HG03439 (cell line): ENCODE data around the gene MPRIP.

Source experiments
- ATAC-seq: cut with Tn5 transposase; IDR thresholded peaks from one replicate; pipeline ENCODE4 v1.9.1; 2021; ENCODE audit warnings: mild to moderate bottlenecking, moderate library complexity; ENCODE audit not compliant: unreplicated experiment

Gene MPRIP

DNA sequence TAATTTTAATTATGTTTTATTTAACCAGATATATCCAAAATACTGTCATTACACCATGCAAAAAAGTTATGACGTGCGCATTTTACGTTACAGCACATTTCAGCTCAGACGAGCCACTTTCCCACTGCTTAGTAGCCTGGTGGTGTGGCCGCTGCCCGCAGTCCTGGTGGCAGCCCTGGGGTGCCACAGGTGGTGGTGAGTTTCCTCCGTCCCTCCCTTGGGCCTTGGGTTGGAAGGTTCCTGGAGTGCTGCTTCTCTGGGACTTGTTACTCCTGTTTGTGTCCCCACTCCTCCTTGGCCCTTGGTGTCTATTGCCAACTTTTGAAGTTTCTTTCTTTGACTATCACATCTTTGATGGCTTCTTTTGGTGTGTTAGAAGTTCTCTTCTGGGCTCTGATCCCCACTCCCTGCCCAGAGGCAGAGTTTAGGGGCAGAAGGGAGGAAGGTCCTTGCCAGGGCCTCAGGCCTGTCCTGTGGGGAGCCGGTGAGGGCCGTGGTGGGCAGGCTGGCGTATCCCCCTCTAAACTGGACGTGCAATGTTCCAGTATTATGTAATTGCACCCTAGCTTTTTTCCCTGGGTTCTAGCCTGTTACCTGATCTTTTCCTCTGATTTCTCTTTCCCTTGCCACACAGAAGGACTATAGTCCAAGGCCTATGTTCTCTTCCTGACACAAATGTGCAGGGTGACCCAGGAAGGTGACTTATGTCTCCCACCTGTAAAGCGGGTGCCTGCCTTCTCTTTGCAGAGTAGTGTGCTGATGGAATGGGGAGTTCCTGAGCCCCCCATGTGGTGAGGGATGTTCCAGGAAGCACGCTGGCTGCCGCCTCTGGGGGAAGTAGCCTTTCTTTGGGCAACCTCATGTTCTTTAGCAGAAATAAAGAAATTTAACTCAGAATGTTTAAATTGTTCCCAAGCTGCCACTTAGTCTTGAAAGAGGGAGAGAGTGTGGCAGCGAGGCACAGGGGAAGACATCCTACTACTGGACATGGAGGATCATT is 8.4 kb downstream of the MPRIP start:
- ATAC-seq = no peak

DNA sequence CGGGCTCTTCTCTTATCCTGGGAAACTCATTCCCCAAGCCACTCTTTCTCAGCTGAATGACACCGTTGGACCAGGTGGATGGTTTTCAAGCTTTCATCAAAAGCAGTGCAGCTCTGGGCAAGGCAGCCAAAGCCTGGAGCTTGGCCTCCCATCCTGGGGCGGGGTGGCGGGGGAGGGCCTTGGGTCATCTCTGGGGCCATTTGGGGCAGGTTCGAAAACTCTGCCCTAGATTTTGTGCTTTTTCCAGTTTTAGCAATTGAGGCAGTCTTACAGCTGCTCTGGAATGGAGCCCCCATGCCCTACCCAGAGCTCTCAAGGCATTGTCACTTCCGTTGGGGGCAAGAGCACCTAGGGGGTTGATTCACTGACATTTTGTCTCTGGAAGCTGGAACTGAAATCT is 9.1 kb downstream of the MPRIP start:
- no peak for ATAC-seq

DNA sequence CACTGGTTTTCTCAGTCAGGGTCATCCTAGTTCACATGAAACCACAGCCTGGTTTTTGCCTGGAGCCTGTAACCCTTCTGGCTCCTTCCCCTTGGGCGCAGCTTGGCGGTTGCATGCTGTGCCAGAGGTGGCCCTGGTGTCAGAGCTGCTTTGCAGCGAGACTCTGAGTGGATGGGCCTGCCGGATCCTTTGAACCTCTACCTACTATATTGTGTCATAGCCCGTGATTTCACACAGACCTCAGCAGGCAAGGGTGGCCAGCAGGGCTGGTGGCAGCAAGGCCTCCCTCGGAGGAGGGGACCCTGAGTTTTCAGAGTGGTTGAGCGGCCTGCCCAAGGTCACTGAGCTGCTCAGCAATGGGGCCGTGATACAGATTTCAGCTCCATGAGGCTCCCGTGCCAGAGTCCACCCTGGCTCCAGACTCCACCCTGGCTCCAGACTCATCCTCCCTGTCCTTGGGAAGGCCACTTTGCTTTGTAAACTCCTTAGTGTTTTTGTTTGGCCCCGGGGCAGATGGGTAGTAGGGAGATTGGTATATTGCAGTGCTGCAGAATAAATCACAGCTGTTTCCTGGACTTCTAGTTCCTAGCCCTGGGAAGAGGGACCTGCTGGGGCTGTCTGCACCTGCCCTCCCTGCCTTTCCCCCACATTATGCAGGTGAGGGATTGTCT is 9.7 kb downstream of the MPRIP start:
- ATAC-seq = no peak

DNA sequence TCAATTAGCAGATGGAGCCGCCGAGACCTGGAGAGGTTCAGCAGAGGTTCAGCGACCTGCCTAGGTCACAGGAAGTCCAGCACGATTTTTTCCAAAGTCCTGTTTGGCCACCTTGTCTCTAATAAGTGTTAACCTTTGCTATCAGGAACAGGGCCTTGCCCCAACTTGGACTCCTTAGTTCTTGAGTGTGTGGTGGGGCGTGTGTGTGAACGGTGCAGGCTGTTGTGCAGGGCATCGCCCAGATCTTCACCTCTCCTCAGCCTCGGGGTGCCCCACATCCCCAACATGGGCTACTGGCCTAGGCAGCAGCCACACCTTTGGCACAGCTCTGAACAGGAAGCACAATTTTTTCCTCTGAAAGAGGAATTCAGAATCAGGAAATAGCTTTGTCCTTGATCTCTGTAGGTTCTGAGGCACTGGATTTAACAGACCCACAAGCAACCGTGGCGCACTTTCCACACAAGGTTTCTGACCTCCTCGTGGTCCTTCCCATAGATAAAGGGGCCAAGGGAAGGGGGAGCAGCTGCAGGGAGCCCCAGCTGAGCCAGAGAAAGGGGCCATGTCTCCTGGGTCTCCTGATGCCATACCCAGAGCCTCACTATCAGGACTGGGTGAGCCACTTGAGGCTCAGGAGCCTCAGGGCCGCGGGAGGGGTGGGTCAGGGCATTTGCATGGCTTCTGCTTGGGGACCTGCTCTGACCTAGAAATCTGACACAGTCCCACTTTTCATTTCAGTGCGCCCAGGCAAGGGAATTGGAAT is 10.4 kb downstream of the MPRIP start:
- ATAC-seq = no peak

DNA sequence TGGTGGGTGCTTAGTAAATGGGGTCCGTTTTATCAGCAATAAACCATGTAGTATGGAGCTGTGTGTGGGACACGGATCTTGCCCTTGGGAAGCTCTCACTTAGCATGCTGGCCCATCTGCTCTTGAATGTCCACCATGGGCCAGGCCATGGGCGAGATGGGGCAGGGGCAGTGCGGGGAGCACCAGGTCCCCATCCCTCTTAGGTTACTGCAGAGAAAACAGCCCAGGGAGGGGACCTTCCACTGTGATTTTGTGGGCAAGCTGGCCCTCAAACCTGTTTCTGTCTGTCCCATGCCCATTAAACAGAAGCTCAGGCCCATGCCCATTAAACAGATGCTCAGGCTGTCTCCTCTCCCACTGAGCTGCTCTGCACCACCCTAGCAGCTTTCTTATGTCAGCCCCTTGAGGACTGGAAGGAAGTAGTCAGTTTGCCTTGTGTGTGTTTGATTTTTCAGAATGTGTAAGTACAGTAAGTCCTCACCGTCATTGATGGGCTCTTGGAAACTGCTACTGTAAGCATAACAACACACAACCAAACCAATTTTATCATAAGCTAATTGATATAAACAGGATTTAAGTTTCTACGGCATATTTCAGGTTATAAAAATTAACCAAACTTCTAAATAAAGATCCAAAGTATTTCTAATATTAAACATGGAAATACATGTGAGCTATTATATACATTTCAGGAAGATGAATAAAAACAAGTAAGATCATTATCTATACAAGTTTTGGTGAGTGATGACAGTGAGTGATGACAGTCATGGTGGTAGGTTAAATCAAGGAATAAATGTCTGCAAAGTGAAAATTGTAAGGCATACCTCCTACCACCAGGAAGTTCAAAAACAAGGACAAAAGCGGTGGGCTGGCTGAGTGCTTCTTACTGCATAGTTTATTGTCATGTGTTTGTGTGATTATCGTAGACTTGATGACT is 11.5 kb downstream of the MPRIP start:
- ATAC-seq = no peak

DNA sequence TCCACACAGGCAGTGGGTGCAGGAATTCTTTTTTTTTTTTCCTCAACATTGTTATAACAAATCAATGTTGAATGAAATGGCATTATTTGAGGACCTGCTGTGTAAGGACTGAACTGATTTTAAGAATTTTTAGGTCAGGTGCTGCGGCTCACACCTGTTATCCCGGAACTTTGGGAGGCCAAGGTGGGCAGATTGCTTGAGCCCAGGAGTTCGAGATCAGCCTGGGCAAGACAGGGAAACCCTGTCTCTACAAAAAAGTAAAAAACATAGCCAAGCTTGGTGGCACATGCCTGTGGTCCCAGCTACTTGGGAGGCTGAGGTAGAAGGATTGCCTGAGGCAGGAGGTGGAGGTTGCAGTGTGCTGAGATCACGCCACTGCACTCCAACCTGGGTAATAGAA is 12.4 kb downstream of the MPRIP start:
- ATAC-seq = no peak

DNA sequence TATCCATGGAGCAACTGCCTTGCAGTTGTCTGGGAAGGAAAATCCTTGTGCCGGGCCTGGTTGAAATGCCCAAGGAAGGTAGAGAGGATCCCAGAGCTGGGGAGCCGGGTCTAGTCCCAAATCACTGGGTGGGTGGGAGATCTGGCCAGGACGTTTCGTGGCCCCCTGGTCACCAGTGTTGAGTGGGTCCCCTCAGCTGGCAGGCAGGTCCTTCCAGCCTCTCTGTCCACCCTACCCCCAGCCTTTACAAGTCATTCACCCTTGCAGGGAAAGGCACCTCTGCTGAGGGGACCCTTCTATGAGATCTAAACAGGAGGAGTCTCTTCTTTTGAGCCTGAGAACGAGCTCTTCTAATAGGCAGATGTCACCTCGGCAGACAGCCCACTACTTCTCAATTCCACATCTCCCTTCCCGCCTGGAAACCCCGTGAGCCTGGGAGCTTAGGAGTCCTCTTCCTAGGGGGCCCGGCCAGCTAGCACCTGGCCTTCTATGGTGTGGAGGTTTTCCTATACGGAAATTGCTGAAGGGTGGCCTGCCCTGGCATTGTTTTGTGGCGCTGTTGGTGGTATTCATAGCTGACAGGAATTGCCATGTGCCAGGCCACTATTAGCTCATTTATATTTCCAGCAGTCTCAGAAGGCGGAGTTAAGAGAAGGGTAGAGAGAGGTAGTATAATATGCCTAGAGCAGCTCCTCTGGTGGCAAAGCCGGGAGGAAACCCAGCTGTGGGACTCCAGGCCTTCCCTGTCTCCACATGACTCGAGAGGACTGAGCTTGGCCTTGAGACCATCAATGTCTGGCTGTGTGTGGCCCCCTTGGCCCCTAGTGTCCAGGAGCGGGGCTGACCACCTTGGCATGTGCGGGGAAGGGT is 13.3 kb downstream of the MPRIP start:
- no peak for ATAC-seq

DNA sequence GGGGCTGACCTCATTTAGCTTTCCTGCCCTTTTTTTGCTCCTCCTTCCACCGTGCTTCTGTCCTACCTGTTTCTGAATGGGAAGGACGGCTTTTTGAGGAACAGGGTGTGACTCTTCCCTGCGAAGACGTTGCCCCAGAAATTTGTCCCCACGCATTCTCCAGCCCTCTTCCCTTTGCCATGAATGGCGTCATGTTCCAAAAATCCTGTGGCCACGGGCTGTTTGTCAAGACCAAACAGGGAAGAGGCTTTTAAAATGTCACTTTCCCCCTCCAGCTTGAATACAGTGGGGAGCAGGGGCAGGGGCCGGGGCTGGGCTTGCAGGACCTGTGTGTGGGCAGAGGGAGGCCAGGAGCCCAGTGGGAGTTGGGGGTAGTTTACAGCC is 13.9 kb downstream of the MPRIP start:
- no peak for ATAC-seq

DNA sequence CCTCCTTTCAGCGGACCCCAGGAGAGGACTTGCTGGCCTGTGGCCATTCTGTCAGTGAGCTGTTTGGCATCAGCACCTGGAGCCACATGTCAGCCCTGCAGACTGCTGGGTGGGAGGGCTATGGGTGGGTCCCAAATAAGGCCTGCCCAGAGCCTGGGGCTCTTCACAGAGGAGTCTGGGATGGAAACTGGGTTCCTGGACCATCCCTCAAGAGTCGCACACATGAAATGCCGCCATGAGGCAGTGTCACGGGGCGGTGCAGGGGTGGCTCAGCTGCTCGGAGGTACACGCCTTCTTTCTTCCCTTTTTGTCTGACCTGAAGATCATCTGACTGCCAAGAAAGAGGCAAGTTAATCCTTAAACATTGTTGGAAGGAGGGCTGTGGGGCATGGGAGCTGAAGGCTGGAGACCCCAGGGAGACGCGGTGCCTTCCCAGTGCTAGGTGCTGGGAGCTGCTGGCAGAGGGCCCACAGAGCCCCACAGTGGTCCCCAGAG is 14.8 kb downstream of the MPRIP start:
- ATAC-seq = no peak

DNA sequence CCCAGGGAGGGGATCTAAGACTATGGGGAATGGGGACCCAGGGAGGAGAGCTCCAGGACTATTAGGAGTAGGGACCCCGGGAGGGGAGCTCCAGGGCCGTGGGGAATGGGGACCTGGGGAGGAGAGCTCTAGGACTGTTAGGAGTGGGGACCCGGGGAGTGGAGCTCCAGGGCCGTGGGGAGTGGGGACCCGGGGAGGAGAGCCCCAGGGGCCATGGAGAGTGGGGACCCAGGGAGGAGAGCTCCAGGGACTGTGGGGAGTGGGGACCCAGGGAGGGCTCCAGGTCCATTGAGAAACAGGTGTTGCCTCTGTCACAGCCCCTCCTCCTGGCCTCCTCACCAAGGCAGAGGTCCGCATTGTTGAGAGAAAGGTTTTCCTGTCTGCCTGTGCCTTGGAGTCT is 16.0 kb downstream of the MPRIP start:
- no peak for ATAC-seq

DNA sequence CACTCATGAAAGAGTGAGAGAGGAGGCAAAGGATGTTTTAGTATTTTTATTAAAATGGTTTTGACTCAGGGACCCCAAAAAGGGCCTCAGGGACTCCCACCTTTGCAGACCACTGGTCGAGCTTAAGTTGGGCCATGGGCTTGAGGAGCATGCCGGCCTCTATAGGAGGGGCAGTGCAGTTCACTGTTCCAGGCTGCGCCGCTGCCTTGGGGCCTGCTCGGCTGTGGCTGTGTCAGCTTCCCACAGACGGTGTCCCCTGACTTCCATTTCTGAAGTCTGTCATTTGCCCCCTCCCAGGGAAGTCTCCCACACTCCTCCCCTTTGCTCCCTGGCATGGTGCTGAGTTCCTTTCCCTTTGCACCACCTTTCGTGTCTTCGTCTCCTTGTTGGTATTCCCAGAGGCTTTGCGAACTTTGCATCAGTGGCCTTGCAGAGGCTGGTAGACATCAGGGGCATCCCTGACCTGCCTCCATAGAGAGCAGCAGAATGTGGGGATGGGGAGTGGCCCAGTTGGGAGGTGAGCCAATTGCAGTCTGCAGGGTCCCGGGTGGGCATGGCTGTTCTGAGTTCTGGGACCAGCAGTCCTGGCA is 17.1 kb downstream of the MPRIP start:
- no peak for ATAC-seq

DNA sequence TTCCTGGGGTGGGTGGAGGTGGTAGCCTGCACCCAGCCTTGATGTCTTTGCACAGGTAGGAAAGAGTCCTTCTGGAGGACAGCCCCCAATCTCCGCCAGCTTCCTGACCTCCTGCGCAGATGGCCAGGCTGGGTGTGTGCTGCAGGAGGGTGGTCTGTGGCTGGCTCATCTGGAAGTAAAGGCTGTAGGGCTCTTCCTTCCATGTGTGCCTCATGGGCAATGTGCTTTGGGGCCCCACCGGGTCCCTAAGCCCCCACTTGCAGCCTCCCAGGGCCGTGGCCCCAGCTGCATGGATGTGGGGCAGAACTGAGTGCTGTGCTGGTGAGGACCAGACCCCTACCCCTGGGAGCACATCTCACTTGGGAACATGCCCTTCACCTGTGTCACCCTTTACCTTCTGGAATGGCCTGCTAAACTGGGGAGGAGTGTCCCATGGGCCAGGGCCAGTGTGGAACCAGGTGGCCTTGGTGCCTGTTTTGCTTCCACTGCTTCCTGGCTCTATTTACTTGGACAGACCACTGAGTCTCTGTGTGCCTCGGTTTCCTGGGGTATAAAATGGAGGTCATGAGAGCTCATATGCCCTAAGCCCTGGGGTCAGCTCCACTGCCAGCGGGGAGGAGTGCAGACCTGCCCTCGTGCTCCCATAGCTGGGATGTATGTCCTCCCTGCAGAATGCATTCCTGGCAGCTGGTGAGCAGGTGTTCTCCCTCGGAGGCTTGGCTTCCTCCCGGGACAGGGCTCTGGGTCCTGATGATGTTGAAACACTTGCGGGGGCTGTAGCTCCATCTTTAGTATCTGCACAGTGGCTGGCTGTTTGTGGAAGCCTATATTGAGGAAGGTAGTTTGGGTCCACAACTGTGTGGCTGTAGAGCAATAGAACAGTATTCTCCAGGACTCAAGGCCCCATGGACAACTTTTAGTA is 18.0 kb downstream of the MPRIP start:
- no peak for ATAC-seq

DNA sequence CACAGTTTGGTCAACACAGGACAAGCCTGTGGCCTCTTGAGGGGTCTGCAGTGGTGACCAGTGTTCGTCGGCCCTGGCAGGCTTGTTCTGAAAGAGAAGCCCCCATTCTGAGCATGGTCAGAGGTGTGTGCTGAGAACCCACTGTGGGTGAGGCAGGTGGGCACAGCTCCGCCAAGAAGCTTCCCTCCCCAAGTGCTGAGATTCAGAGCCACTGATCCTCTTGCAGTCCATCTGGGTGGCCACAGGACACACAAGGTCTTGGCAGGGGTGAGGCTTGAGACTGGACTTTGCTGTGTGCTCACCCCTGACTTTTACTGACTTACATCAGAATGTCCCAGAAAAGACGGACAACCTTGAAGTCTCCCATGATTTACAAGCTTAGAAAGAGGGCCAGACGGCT is 18.7 kb downstream of the MPRIP start:
- ATAC-seq = no peak

DNA sequence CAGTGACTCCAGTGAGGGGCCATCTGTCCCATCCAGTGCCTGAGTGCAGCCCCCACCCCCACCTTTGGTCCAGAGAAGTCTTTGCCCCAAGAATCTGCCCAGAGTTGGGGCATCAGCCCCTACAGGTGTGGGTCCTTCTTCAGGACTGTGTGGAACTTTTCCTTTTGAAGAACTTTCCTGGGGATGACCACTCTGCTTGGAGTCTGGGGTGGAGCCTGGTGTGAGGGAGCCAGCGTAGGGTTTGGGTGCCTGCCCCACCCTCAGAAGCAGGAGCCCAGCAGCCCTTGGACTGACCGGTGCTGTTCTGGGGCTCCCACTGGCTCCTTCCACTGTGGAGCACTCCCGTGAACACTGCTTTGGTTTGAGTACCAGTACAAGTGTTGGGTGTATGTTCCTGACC is 19.3 kb downstream of the MPRIP start:
- no peak for ATAC-seq

DNA sequence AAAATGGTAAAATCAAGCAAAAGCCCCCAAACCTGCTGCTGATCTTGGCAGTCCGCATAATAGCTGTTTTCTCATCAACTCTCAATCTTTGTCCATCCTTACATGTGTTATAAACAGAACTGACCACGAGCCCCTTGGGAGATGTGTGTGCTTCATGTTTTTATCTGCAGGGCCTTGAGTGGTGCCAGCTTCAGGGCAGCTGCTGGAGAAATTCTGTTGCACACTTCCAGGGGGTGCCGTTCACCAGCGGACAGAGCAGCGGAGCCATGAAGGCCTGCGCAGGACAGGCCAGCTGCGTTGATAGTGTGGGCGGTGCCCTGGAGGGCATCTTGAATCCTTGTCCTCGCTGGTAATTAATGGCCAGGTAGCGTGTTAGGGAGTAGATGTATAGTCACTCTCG is 20.1 kb downstream of the MPRIP start:
- ATAC-seq = no peak

DNA sequence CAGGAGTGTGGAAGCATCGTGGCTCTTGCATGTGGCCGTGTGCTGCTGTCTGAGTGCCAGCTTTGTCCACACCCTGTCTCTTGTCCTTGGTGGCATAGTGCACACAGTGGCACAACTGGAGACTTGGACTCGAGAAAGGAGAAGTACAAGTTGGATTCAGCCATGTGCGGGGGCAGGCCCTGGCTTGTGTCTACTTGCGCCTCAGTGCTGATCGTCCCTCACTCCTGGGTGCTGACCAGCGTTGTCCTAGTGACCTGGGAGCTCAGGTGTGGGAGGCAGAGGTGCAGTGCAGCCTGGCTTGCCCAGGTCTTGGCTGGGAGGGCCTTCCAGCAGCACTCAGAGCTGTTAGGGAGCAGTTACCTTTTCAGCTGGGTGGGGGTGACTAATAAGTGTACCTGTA is 20.6 kb downstream of the MPRIP start:
- ATAC-seq = no peak

DNA sequence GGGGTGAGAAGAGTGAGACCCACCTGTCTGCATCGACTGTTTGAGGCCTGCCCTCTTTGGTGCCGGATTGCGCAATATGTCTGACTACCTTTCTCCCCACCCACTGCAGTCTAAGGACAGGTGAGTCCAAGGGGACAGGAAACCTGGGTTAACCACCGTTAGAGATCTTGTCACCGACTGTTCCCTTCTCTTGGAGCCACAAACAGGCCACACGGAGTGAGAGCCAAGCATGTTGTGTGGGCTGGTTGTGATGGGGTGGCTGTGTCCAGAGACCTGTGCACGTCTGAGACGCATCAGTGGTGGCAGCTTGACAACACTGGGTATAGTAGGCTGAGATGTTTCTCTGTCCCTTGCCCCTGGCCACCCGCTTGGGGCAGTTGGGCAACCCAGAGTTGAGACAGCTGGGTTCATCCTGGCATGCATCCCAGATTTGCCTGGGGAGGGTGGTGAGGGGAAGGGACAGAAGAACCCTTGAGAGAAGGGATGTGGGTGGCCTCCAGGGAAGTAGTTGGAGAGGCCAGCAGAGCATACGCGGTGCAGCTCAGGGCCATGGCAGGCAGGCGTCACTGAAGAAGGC is 21.4 kb downstream of the MPRIP start:
- no peak for ATAC-seq

DNA sequence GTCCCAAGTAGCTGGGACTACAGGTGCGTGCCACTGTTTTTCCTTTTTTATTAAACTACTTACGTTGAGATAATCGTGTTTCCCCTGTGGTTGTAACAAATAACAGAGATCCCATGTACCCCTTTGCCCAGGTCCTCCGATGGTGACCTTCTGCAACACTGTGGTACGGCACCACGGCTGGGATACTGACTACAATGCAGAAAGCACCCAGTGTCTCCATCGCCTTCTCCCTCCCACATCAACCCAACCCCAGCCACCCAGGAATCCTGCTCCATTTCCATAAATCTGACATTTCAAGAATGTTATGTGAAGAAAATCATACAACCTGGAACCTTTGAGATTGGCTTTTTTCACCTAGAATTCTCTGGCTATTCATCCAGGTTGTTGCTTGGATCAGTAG is 22.1 kb downstream of the MPRIP start:
- no peak for ATAC-seq
